GM18868 (cell line): ENCODE data around the gene DENND1A.

ENCODE experiments used
- ATAC-seq: cut with Tn5 transposase; IDR thresholded peaks from one replicate; pipeline ENCODE4 v1.9.1; 2021; ENCODE audit warnings: mild to moderate bottlenecking, moderate library complexity; ENCODE audit not compliant: unreplicated experiment

Gene DENND1A

DNA sequence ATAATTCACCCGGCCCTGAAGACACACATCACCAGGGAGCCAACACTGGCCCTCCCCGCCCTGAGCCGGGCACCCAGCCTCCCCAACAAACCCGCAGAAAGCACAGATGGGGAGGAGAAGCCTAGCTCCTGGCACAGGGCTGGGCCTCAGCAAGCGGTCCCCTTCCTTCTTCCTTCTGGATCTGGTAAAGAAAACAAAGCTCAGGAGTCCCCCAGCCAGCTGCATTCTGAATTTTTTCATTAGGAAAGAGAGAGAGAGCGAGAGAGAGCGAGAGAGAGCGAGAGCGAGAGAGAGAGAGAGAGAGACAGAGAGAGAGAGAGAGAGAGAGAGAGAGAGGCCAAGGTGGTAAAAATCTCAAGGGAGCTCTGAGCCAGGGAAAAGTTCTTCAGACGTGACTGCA lies 378.2 kb downstream of the DENND1A start:
- no peak for ATAC-seq

DNA sequence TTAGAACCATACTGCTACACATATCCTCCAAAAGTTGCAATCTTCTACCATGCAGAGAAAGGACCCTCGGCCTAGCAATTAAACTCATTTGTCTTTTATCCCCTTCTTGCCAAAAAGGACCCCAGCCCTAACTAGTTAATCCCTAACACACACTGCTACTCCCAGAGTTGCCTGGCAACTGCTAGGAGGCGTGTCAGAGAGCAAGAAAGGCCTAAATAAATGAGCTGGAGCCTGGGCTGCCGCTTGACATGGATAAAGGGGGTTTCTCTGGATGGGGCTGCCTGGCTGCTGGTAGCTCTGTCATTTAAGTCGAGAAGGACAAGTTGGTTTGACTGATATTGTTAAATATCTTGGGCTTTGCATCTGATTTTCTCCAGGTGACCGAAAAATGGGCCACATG lies 379.1 kb downstream of the DENND1A start:
- ATAC-seq: no peak

DNA sequence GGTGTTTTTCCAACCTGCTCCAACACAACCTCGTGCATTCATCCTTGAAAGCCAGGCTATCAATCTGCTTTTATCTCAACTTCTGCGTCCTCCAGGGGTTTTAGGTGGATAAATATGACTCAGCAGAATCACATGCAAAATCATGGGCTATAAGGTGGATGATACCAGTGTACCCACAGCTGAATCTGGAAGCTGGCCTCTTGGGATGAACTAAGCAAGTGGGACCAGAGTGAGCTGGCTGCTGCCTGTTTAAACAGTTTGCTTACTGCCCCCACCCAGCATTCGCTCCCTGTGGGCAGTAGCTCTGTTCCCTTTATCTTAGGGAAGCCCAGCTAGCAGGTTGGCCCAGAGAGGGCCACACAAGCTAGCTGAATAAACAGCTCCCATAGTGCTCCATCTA lies 379.9 kb downstream of the DENND1A start:
- no peak for ATAC-seq

DNA sequence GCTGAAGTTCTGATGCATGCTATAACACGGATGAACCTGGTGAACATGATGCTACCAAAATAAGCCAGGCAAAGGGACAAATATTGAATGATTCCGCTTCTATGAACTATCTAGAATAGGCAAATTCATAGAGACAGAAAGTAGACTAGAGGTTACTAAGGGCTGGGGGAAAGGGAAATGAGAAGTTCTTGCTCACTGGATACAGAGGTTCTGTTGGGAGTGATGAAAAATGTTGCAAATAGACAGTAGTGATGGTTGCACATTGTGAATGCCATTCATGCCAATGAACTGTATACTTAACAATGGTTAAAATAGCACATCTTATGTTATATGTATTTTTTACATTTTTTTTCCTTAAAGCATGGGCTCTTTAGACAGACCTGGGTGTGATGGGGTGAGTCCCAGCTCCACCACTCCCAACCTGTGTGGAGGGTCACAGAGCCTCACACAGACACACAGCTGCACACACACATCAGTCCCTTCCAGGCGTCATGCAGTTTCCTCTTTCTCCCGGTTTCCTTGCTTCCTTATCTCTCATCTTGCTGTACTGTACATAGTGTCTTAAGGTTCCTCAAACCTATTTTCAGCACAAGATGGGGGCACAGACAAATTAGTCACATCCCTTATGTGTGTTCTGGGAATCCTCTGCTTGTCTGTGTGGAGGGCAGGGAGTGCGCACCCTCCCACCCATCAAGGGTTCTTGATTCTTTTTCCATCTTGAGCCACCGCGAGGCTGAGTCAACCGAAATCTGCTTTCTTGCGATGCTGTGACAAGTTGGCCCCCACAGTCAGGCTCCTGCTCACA lies 381.0 kb downstream of the DENND1A start:
- ATAC-seq: no peak

DNA sequence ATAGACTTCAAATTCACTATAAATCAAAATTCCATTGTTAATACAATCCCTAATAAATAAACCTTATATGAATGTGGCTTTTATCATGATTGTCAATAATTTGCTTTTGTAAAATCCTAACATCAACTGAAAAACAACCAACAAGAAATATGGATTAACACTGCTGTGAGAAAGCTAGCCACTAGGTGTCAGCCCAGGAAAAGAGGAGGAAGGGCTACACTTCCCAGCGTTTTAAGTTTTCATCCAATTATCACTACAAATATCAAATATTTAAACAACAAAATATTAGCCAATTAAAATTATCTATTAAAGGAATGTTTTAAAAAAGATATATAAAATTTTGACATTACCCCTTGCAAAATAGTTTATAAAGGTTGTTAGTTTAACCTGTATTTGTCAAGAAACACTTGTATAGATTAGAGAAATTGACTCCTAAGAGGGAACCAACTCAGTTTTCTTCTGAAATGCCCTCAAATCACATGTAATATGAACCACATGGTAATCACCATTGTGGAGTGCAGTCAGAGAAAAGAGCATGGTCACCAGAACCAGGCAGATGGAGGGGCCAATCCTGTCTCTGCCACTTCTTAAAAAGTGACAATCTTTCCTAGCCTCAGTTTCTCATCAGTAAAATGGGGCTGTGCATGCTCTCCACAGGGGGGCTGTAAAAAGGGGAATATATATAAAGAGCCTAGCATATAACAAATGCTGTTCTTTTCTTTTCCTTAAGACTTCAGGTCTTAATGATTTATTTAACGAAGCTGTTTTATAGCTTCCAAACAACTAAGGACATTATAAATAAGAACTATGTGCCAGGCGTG lies 385.7 kb downstream of the DENND1A start:
- no peak for ATAC-seq

DNA sequence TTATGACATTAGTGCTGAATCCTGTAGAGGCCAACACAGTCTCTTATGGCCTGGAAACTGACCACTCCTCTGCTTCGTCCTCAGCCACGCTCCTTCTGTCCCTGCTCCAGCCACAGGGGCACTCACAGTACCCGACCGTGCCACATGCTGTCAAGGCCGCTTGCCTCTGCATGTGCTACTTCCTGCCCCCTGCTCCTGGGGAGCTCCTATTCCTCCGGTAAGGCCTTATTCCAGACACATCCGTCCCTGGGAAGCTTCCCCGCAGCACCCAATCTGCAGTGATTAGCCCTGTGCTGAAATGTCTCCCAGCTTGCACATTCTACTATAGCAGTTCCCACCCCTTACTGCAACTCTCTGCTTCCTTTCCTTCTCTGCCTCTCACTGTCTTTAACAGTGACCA lies 386.4 kb downstream of the DENND1A start:
- no peak for ATAC-seq

DNA sequence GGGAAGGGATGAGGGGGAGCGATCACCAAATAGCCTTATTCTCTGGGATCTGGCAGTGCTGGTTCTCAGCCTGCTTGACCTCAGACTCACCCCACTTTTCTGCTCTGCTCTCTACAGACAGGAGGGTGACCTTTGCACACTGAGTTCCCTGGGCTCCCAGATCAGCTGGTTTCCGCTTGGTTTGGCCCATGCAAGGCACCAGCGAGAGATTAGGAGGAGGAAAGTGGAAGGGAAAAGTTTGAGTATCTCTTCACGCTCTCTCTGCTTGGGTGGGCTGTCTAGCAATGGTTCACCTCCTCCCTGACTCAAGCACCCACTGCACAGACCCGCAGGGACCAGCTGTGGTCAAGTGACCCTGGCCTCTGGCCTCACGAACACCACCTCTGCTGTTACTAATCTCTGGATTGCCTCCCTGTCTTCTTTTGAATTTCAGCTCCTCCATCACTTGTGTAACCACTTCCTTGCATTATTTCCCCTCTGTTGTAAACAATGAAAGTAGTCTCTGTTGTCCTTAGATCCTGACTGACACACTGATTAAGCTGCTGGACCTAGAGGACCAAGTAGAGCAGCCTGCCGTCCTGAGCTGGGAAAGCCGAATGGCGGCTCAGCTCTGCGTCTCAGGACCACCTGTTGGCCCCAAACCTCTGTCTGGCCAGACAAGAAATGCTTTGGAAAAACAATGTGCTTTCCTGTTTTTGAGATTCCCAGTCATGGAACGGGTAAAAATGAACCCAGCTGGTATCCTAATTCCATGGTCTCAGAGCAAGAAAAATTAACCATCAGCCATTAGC lies 387.3 kb downstream of the DENND1A start:
- no peak for ATAC-seq

DNA sequence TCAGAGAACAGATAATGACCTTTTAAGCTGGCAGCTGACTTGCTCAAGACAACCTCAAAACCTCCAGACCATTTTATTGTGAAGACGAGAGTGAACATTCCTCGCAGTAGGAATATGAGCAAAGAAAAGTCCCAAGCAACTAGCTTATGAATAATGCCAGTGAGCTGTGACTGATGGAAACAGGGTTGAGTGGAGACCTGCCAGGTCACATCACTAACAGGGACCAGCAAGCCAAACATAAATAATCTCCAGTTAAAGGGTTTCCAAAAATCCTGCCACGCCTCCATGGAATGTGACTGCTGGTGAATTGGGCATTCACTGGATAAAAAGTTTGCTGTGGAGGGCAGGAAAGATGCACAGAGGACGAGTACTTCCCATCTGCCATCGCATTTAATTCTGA lies 388.5 kb downstream of the DENND1A start:
- no peak for ATAC-seq

DNA sequence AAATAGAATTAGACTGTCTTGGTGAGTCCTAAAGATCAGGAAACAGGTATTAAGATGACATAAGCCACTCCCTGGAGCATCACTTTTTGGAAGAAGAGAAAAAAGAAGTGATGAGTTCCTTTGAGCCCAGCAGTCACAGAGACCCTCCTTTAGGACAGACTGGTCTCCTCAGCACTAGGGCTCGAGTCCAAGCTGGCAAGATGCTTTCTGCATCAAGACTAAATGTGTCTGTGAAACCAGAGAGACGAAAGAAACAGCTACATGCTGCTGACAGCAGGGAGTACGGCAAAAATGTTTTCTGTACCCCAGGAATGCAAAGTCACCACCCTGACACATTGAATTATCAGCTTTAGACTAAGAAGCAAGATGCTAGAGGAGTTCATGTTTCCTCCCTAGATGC lies 389.5 kb downstream of the DENND1A start:
- no peak for ATAC-seq

DNA sequence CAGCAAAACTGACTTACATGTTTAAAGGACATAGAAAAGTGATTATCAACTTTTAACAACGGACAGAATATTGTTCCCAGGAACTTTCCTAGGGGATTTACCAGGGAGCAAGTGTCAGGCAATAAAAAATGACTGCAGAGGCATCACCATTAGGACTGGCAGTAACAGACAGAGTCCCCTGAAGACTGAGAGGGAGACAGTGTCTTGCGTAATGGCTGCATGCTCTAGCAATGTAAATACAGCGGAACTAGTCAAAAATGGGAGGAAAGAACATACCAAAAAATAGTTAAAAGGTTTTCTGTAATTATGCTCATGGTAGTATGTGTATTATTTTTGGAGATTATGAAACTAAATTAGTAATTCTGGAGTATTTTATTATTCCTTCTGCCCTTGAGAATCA lies 392.1 kb downstream of the DENND1A start:
- ATAC-seq: no peak

DNA sequence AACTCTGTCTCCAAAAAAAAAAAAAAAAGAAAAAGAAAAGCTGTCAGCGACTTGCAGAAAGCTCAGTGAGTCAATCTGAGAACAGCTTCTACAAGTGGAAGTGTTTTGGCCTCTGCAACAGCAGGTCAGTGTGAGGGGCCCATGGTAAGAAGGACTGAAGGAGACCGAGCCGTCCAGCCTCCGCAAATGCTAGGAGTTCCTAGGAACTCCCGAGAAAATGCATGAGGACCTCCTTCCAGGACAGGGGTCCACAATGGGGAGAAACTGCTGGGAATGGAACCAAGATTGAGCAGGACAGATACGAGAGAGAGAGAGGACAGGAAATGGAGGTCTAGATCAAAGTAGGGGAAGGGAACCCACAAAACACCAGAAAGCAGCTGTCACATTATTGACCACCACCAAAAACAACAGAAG lies 393.5 kb downstream of the DENND1A start:
- peak; percentile 60 for ATAC-seq

DNA sequence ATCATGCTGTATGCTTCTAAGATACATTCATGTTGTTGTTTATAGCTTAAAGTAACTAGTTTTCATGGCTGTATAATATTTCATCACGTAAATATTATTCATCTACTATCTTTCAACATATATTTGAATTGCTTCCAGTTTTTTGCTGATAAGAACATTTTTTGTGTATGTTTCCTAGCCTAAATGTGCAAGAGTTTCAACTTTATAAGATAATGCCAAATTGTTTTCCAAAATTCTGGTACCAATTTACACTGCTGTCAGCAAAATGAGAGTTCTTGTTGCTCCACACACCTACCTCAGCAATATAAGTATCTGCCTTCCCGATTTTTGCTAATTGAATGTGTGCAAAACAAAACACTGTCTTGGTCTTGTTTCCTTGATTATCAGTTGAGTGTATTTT lies 395.6 kb downstream of the DENND1A start:
- ATAC-seq: no peak

DNA sequence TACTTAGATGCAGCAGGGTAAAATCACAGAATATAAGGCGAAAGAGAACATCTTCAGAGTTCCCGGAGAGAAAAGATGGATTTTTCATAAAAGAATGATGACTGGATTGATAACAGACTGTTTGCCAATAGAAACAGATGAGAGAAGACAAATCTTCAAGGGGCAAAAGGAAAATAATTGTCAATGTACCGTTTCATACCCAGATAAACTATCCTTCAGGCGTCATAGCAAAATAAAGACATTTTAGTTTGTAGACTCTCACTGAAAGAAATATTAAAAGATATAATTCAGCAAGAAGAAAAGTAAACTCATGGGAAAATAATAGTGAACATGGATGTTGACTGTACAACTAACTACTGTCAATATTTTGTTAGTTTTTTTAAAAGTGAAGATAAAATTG lies 399.7 kb downstream of the DENND1A start:
- ATAC-seq: no peak

DNA sequence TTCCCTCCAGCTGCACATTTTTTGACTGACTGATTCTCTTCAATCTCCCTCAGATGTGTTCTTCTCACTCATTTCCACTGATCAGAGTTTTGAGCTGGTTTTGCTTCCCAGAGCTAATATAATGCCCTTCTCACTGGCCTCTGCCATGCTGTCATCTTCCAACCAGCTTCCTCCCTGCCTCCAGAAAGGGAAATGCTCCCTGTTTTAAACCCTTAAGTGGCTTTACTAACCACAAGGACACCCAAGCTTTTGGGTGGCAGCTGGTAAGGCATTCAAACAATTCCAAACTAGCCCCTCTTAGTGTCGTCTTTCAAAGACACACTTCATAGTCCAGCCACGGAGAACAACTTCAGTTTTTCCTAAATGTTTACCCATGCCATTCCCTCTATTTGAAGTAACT lies 401.4 kb downstream of the DENND1A start:
- no peak for ATAC-seq

DNA sequence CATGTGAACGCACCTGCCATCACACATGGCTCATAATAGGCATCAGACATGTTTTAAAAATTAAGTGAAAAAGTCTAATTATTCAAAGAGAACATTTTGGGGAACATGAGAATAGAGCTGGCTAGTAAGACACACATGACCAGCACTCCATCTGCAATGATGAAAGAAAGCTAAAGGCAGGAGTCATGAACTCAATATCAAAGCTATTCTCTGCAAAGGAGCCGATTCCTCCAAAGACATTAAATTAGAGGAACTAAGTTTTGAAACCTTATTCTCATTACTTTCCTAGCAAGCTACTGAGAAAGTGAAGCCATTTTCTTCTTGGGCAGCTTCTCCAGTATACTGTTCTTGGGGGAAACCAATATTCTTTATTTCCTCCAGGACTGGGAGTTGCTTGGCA lies 401.9 kb downstream of the DENND1A start:
- ATAC-seq: no peak

DNA sequence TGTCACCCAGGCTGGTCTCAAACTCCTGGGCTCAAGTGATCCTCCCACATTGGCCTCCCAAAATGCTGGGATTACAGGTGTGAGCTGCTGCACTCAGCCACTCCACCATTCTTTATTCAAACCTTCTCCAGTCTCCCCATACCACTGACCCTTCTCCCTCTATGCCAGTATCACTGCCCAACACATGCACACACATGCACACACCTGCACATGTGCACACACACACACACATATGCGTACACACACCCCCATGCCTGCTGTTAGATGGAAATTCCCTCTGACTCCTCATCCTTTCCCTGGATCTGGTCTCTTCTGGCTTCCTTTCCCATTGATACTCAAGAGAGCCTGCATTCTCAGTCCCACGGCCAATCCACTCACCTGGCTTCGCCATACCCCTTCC lies 404.0 kb downstream of the DENND1A start:
- ATAC-seq: no peak

DNA sequence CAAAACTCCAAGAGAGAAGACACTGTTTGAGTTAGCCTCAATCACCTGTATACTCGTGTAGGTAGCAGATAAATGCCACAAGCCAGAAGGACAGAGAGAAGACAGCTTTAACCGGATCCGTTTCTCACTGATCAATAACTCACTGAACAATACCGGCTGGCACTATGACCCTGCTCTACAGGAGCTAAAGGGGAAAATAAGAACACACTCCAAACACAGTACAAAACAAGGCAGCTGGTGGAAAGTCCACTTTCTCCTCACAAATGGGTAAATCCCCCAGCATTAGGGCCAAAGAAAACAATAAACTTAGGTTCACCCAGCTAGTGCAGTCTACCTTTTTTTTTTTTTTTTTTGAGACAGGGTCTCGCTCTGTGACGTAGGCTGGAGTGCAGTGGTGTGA lies 404.5 kb downstream of the DENND1A start:
- no peak for ATAC-seq

DNA sequence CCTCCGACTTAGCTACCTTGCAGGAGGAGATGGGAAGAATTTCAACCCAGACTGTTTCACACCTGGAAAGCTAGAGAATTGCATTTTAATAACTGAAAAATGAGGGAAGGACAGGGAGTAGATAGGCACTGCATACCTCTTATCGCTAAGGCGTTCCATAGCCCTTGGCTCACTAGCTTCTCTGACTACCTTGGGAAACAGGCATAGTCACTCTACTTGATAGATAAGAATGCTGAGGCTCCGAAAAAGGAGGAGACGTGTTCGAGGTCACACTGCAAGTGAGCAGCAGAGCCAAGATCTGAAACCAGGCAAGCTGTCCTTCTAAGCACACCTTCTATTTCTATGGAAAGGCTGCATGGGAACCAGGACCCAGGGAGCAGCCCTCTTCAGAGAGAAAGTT lies 405.1 kb downstream of the DENND1A start:
- no peak for ATAC-seq

DNA sequence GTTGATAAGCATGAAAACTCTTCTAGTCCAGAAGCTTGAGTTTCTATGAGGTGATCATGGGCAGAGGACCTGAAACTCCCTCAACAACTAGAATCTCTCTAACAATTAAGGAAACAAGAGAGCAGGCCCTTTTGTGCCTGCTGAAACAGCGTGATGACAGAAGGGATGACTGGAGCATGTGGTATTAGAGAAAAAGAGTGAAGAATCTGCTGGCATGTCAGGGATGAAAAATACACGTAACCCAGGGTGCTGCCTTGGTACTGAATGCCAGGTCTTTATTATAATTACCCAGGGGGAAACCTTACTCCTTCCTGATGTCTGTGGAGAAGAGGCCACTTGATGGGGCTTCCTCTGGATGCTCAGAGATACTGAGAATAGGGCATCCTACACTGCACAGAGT lies 406.1 kb downstream of the DENND1A start:
- ATAC-seq: no peak

DNA sequence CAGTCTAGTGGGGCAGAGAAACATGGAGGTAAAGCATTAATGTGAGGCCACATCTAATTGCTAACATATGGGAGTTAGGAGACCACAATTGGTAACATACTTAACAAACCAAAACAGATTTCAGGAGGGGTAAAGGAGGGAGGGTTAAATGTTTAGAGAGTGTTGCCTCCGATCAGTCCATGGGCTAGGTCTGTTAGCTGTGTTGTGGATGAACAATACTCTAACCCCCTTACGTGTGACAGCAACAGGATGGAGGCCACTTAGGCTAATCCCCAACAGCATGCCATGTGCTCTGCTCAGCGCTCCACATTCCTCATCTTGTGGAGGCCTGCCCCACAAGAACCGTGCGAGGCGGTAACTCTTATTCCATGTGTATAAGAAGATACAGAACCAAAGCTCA lies 406.9 kb downstream of the DENND1A start:
- no peak for ATAC-seq

DNA sequence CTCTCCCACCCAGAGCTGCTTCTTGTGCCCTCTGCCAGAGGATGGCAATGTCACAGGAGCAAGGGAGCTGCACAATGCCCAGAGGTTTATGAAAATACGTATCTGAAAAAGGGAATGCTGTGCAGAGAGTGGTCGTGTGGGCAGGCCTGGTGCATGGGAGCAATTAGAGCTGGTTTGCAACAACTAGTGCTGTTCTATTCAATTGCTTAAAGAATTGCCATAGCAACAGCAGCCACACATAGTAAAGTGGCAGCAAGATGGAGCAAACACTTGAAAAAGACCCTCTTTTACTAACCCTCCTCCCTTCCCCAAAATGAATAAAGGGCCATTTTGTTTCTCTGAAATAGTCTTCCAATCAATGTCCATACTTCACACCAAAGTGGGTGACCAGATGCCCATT lies 407.7 kb downstream of the DENND1A start:
- ATAC-seq: no peak

DNA sequence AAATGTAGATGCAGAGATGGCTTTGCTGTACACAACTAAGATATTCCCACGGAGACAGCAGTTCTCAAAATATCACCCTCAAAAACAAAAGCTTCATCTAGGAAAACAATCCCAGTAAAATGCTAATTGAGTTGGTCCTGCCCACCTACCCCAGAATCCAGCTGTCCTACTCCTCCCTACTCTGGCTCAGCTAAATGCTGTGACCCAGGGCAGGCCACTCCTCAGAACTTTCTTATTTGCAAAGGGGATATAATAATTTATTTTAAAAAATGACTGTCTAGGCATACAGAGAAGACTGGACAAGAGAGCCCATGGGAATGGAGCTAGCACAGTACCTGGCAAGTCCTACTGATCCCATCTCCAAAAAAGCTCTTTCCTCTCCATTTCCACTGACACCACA lies 411.6 kb downstream of the DENND1A start:
- no peak for ATAC-seq
